SJCRH30 (cell line): ENCODE results near the gene SORCS2. TPM values are rescaled to one million over a fixed set of nuclear protein-coding genes. Genes with fewer than 3 reads are reported as not detected.

Experiments
- DNase-seq, 2 experiments: peaks; one replicate each; pipeline ENCODE4 v3.0.0-alpha.2; 2015 to 2020
- H3K27ac ChIP-seq: fragments of 250-450 bp; sonication (Bioruptor Pico); 2 replicates; pipeline ENCODE4 v1.5.1; 2020; ENCODE audit warnings: mild to moderate bottlenecking, moderate library complexity
- H3K27me3 ChIP-seq: fragments of 250-450 bp; sonication (Bioruptor Pico); 2 replicates; pipeline ENCODE4 v1.5.1; 2020; ENCODE audit warnings: mild to moderate bottlenecking, moderate library complexity
- H3K36me3 ChIP-seq: fragments of 250-450 bp; sonication (Bioruptor Pico); 2 replicates; pipeline ENCODE4 v1.5.1; 2020; ENCODE audit warnings: mild to moderate bottlenecking, moderate library complexity
- H3K4me1 ChIP-seq: fragments of 250-450 bp; sonication (Bioruptor Pico); 2 replicates; pipeline ENCODE4 v1.5.1; 2020; ENCODE audit warnings: mild to moderate bottlenecking, moderate library complexity
- H3K4me3 ChIP-seq: fragments of 250-450 bp; sonication (Bioruptor Pico); 2 replicates; pipeline ENCODE4 v1.5.1; 2020; ENCODE audit warnings: mild to moderate bottlenecking, moderate library complexity
- H3K9me3 ChIP-seq: fragments of 250-450 bp; sonication (Bioruptor Pico); replicated peaks from 2 replicates; pipeline ENCODE4 v1.5.1; 2020; ENCODE audit warnings: mild to moderate bottlenecking, moderate library complexity
- total RNA-seq: library from RNA; depleted of rRNA; stranded (reverse); fragments of >200 nt; shearing (Covaris generic); gene quantifications from 2 replicates; pipeline ENCODE4 v1.2.3, GENCODE V29; 2014

Gene SORCS2
- total RNA-seq, 1 experiment from 2014 or later: 1.4 TPM

DNA sequence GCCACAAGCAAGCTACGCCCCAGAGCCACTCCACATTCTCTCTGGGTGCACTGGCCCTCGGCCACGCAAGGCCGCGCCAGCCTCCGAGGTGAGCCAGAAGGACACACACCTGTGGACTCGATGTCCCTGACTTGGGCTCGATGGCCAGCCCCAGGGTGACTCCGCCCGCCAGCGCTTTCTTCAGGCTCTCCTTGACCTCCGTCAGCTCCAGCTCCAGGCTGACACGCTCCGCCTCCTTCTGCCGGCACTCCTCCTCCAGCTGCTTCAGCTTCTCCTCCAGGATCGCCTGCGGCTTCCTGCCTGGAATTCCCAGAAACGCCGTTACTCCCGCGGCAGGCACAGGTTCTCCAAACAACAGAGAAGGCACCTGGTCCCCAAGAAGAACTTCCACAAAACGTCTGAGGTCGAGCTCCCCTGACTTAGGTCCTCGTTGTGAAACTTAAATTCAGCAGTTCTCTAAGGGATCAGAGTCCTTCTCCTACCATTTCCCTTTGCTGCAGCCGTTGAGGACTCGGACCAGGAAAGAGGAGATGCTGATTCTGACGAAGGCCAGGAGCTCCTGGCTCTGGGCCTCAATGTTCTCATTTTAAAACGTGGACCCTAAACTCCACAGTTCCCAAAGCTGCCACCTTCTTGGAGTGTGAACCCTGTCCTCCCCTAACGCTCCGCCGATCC is 580.5 kb downstream of the SORCS2 start:
- Histone ChIP-seq H3K36me3 (0 out of 2 replicates have a peak, but pooled peaks cover 4% of the 10 kb centered on the region), H3K27me3 (no peaks in the 10 kb centered on the region), H3K27ac (no peak overlapping the region), H3K4me1 (no peaks in the 10 kb centered on the region), H3K9me3 (no peaks in the 10 kb centered on the region), H3K4me3 (no peak overlapping the region)
- no peak for DNase-seq

DNA sequence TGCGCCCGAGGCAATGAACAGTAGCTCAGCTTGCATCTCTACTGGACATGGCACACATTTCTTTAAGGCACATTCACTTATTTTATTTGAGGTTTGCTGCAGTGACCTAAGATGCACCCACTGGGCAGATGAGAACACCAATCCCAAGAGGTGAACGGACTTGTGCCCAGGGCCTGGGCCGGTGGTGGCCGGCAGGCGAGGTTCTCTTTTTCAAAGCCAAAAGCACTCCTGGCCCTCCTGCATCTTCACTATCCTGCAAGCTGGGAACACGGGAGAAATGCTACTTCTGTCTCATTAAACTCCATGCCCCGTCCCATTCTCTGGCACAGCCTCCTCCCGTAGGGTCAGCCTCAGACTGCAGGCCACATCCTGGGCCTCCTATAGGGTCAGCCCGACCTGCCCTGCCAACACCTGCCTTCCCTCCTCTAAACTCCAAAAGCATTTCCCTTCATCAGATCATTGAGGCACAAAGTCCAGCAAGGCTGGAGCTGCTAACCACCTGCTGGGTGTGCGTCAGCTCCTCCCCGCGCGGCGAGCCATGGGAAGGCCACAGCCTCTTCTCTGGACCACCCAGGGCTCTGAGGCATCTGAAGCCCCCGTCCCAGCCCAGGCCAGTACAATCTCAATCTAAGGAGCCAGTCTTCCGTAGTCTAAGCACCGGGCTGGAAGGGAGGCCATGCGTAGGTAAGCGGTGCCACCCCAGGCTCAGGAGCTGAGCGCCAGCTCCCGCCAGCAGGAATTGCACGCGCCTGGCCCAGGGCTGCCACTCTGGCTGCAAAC is 581.3 kb downstream of the SORCS2 start:
- Histone ChIP-seq H3K27ac (no peak overlapping the region), H3K9me3 (no peaks in the 10 kb centered on the region), H3K4me3 (no peak overlapping the region), H3K36me3 (no peaks in the 10 kb centered on the region), H3K27me3 (no peaks in the 10 kb centered on the region), H3K4me1 (no peaks in the 10 kb centered on the region)
- DNase-seq: no peak

DNA sequence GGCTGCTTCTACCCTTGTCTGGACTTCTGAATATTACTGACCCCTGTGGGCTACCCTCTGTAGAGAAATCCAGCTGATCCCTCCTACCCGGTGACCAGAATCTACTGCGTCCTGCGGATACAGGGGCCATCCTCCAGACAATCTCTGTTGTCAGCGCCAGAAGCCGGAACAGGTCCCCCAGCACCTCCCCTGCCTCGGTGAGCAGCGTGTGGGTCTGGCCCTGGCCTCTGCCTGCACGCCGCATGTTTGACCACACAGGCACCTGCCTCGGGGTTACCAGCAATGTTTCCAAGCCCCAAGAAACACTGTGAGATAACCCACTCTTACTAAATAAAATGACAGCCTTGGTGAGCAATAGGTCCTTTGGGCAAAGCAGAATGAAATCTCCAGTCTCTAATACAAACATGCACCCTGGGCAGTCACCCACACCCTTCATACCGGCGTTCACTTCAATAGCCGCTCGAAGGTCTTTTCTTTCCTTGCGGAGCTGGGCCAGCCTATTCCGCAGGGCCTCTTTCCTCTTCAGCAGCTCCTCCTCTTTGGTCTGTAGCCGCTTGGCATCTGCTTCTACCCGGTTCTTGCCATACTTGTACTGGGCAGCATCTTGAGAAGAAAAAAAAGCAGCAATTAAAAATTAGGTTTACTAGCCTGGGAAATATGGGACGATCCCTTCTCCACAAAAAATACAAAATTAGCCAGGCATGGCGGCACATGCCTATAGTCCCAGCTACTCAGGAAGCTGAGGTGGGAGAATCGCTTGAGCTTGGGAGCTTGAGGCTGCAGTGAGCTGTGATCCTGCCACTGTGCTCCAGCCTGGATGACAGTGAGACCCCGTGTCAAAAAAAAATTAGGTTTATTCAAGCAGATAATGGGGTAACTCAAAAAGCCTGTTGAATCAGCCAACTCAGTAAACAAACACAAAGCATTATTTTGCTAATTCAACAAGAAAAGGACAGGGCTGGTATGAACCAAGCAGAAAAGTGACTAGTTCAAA is 582.3 kb downstream of the SORCS2 start:
- no peak overlapping the region for H3K4me3 ChIP-seq
- no peak for DNase-seq
- peaks cover 3% of the 10 kb centered on the region; the same call in 1 of the 2 replicates for H3K36me3 ChIP-seq
- no peaks in the 10 kb centered on the region for H3K27me3 ChIP-seq
- H3K9me3 ChIP-seq: no peaks in the 10 kb centered on the region
- H3K27ac ChIP-seq: no peak overlapping the region
- no peaks in the 10 kb centered on the region for H3K4me1 ChIP-seq

DNA sequence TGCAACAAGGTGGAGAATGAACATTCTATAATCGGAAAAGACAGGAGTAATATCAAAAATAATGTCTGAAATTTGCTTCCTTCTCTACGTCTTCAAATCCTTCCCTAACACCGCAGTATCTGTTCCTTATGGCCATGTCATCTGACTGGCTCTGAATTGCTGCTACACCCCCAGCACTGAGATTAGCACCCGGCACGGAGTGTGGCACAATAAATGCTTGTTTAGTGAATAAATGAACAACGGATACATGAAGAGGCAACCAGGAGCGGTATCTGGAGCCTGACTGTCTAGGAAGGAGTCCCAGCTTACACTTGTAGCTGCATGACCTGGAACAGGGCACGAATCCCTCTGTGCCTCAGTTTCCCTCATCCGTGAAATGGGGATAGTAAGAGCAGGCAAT is 583.1 kb downstream of the SORCS2 start:
- no peaks in the 10 kb centered on the region for H3K4me1 ChIP-seq
- H3K9me3 ChIP-seq: no peaks in the 10 kb centered on the region
- DNase-seq: no peak
- H3K4me3 ChIP-seq: no peak overlapping the region
- no peaks in the 10 kb centered on the region for H3K27me3 ChIP-seq
- peaks cover 4% of the 10 kb centered on the region; the same call in 1 of the 2 replicates for H3K36me3 ChIP-seq
- H3K27ac ChIP-seq: no peak overlapping the region

DNA sequence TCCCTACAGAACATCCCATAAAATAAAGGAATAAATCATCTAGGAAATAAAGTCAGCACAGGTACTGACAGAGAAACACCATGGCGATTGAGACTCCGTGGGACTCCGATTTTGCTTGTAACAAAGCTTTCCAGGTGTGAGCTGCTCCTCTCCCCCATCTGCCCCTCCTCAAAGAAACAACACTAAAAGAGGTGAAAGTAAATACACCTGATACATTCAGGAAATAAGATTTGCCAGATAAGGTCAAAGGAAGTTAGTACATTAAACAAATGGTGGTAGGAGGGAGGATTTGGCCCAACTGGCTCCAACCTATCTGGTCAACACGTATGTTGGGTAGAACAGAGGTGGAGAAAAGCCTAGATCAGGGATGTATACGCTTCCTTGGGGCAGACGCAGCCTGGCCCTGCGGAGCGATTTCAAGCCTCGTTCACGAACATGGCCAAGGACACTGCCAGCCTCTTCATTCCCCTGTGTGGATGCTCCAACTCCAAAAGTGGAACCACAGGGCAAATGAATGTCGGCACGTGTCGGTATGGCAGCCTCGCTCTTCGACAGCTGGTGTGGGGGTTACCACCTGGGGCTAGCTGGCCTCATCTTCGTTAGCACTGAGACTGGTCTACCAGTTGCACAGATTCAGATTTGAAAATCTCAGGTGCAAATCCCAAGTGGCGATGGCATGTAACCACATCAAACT is 584.8 kb downstream of the SORCS2 start:
- no peaks in the 10 kb centered on the region for H3K4me1 ChIP-seq
- no peaks in the 10 kb centered on the region for H3K27me3 ChIP-seq
- DNase-seq: no peak
- H3K9me3 ChIP-seq: no peaks in the 10 kb centered on the region
- H3K27ac ChIP-seq: no peak overlapping the region
- H3K36me3 ChIP-seq: peaks cover 4% of the 10 kb centered on the region; the same call in 1 of the 2 replicates
- H3K4me3 ChIP-seq: no peak overlapping the region

DNA sequence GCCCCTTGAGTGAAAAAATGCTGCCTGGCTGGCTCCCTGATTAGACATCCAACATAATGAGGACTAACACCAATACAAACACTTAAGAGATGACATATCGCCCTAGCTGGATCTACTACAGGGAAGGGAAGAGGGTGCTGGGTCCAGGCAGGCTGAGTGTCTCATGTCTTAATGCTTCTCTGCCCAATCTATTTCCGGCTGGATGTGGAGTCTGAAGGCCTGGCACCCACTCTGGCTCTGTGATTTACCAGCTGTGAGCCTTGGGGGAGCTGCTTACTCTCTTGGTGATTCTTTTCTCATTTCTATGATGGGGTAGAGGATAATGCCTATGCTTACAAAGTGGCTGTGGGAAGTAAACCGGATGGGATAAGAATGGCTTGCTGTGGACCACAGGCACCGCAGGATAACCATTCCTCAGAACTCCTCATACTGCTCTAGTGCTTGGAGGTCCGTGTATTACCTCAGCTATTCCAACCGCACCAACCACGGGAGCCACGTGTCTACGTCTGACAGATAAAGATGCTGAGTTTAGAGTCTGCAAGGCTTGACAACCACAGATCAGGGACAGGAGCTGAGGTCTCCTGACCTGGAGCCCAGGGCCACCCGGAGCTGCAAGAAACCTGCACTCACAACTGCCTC is 585.7 kb downstream of the SORCS2 start:
- no peaks in the 10 kb centered on the region for H3K9me3 ChIP-seq
- no peaks in the 10 kb centered on the region for H3K4me1 ChIP-seq
- H3K27ac ChIP-seq: no peak overlapping the region
- no peak for DNase-seq
- no peaks in the 10 kb centered on the region for H3K27me3 ChIP-seq
- no peak overlapping the region for H3K4me3 ChIP-seq
- H3K36me3 ChIP-seq: peaks cover 4% of the 10 kb centered on the region; the same call in 1 of the 2 replicates

DNA sequence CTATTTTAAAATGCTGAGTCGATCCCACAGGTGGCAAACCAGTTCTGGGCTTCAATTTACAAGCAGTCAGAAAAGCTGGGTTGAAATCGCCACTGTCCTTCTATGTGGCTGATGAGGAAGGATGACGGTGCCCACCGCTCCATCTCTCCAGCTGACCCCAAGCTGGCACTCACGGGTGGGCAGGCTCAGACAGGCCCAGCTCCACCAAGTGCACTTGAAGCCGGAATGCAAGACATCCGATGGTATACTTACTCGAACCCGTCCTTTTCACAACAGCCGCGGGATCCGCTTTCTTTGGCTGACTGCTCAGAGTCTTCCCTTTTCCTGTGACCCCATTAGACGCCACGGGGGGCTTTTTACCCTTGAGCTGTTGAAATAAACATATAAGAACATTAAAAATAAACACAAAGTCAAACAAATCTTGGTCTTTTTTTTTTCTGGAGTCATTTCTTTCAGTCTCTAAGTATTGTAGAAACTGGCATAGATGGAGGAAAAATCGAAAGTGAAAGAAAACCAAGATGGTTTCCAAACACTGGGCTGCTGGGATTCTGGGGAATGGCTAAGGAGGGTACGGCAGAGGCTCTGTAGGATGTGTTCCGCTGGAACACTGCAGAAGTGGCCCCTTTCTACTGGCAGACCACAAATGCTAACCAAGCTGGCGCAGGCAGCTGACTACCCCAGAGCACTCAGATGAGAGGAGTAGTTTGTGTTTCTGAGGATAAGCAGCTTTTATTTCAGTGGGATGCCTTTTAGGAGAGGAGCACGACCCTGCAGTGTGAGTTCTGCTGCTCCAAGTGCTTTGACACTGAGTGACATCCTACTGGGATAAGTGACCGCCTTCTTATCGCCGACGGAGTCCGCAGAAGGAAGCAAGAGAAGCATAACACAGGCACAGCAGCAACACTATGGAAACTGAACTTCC is 586.4 kb downstream of the SORCS2 start:
- no peak for DNase-seq
- no peak overlapping the region for H3K27ac ChIP-seq
- peaks cover 4% of the 10 kb centered on the region; the same call in 1 of the 2 replicates for H3K36me3 ChIP-seq

DNA sequence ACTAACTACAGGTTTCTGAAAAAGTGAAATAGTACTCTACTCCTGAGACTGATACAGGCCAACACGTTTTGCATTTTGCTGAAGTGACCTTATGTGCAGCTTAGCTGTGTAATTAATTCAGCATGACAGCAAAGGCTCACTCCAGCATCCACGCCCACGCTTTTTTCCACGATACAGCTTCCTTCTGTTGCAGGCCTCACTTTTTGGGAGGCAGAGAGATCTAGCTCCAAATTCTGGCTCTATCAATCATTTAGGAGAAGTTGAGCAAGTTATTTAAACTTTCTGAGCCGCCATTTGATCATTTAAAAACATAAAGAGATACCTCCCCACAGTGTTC is 587.1 kb downstream of the SORCS2 start:
- no peak overlapping the region for H3K4me3 ChIP-seq

More for the DNA sequence above, 586.4 kb downstream of the SORCS2 start:
- Histone ChIP-seq H3K9me3 (no peaks in the 10 kb centered on the region), H3K27me3 (no peaks in the 10 kb centered on the region), H3K4me3 (no peak overlapping the region), H3K4me1 (no peaks in the 10 kb centered on the region)

DNA sequence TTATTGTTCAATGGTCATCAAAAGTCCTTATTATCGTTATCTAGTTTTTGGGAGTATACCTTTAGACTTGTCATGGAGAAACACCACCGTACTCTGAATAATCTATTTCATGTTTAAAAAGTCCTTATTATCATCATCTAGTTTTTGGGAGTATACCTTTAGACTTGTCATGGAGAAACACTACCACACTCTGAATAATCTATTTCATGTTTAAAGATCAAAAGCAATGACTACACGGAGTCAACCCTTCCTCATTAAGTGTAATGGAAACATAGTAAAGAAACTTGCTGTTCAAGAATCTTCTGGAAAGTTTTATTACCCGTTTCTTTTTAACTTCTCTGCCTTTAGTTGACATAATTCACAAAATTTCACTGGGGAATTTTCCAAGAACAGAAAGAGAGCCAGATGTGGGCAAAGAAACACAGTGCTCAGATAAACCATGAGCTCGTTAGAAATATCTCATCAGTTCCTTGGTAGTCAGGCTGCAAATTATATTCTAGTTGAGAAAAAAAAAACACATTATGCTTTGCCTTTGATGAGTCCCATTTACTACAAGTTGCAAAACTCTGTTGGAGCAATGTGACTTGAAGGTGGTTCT is 588.5 kb downstream of the SORCS2 start:
- no peaks in the 10 kb centered on the region for H3K27me3 ChIP-seq
- H3K4me3 ChIP-seq: no peak overlapping the region
- H3K4me1 ChIP-seq: no peaks in the 10 kb centered on the region
- no peaks in the 10 kb centered on the region for H3K9me3 ChIP-seq
- no peak for DNase-seq
- peaks cover 4% of the 10 kb centered on the region; the same call in 1 of the 2 replicates for H3K36me3 ChIP-seq
- H3K27ac ChIP-seq: no peak overlapping the region

More for the DNA sequence above, 587.1 kb downstream of the SORCS2 start:
- Histone ChIP-seq H3K27ac (no peak overlapping the region), H3K27me3 (no peaks in the 10 kb centered on the region), H3K36me3 (peaks cover 4% of the 10 kb centered on the region; the same call in 1 of the 2 replicates), H3K9me3 (no peaks in the 10 kb centered on the region), H3K4me1 (no peaks in the 10 kb centered on the region)
- DNase-seq: no peak

DNA sequence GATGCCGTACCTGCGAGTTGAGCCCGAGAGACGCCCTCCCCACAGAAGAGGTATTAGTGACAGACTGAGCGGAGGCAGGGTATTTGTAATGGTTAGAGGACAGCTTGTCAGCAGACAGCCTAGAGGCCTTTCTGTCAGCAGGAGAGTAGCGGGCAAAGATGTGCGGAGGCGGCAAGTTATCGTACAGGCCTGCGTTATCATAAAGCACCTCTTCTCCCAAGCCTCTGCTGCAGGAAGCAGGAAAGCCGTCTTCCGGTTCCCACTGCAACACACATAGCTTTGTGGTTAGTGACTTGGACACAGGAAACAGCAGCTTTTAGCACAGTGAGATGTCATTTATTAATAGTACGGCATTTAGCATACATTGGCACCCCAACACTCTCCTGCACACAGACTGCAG is 589.0 kb downstream of the SORCS2 start:
- DNase-seq: no peak
- H3K36me3 ChIP-seq: peaks cover 4% of the 10 kb centered on the region; the same call in 1 of the 2 replicates

DNA sequence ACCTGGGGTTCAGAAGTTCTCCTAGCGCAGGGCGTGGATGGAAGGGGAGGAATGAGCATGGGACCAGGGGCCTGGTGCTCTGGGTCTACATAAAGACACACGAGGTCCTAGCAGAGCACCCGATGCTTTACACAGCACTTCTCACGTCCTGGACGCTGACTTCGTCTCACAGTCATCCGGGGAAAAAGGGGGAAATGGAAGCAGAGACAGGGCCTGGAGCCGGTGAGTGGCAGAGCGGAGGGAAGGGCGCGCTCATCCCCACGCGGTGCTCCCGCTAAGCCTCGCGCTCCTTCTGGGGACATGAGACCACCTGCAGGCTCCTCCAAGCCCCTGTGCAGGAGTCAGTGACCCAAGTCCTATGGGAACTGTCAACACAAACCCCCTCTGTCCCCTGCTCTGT is 589.7 kb downstream of the SORCS2 start:
- H3K27ac ChIP-seq: no peak overlapping the region
- no peaks in the 10 kb centered on the region for H3K9me3 ChIP-seq
- no peaks in the 10 kb centered on the region for H3K27me3 ChIP-seq
- no peak for DNase-seq
- no peaks in the 10 kb centered on the region for H3K4me1 ChIP-seq
- peaks cover 4% of the 10 kb centered on the region; the same call in 1 of the 2 replicates for H3K36me3 ChIP-seq
- H3K4me3 ChIP-seq: no peak overlapping the region

More for the DNA sequence above, 589.0 kb downstream of the SORCS2 start:
- Histone ChIP-seq H3K4me1 (no peaks in the 10 kb centered on the region), H3K27ac (no peak overlapping the region), H3K27me3 (no peaks in the 10 kb centered on the region), H3K9me3 (no peaks in the 10 kb centered on the region), H3K4me3 (no peak overlapping the region)

DNA sequence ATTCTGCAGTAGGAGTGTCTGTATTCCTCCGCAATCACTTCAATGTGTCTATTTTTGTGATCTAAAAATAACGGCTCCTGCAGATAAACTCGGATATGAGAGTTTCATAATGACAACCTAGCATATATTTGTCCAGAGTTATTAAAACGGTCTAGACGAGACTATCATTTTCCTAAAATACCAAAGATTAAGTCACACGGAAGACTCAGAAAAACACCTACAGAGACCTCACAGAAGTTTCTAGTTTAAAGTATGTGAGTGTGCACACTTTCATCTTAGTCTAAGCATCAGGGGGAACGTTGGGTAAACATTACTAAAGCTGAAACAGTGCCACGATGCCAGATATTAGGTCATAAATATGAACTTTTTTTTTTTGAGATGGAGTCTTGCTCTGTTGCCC is 590.4 kb downstream of the SORCS2 start:
- Histone ChIP-seq H3K4me3 (no peak overlapping the region), H3K4me1 (no peaks in the 10 kb centered on the region), H3K9me3 (no peaks in the 10 kb centered on the region), H3K36me3 (peaks cover 7% of the 10 kb centered on the region; the same call in 1 of the 2 replicates), H3K27me3 (no peaks in the 10 kb centered on the region), H3K27ac (no peak overlapping the region)
- no peak for DNase-seq
